Forelimb muscle (tissue), 1 donor: ENCODE data around the gene DSG4. TPM values are rescaled to one million over a fixed set of nuclear protein-coding genes. Genes with fewer than 3 reads are reported as not detected.

ENCODE experiments used
- DNase-seq: peaks from one replicate; pipeline ENCODE4 v3.0.0-alpha.2; 2013; ENCODE audit warnings: low read depth
- polyA plus RNA-seq: library from polyadenylated mRNA; unstranded; fragments of 120-200 nt; gene quantifications from one replicate; pipeline ENCODE4 v1.2.1, GENCODE V29; 2013; ENCODE audit not compliant: insufficient read length

The DSG4 gene
- polyA plus RNA-seq, 1 donor, result not detected

DNA sequence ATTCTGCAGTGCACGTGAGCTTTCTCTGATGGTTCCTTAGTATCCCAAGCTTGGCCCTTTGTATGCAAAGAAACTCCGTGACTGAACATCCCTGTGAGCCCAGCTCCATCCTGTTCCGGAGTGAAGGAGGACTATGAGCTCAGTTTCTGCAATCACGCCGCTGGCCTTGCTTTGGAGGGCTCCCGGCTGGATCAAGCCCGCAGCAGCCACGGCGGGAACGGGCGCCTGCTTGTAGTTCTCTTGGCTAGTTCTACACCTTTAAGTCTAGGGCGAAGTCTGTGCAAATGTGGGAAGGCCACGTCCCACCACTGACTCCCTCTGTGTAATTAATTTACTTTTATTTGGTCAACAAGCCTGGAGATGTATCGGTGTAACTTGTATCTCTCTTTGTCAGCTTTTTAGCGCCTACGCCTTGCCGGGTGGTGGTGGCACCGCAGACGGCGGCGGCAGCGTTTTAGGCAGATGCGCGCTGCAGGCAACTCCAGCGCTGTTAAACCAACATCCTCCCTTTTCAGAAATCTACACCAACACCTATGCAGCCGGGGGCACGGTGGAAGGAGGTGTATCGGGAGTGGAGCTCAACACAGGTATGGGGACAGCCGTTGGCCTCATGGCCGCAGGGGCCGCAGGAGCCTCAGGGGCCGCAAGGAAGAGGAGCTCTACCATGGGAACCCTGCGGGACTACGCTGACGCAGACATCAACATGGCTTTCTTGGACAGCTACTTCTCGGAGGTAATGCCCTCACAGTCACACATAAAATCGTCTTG is 34.3 kb downstream of the DSG4 start:
- DNase-seq, result no peak

DNA sequence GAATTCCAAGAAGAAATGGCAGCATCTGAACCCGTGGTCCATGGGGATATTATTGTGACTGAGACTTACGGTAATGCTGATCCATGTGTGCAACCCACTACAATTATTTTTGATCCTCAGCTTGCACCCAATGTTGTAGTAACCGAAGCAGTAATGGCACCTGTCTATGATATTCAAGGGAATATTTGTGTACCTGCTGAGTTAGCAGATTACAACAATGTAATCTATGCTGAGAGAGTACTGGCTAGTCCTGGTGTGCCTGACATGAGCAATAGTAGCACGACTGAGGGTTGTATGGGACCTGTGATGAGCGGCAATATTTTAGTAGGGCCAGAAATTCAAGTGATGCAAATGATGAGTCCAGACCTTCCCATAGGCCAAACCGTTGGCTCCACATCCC is 36.6 kb downstream of the DSG4 start:
- DNase-seq, result no peak

DNA sequence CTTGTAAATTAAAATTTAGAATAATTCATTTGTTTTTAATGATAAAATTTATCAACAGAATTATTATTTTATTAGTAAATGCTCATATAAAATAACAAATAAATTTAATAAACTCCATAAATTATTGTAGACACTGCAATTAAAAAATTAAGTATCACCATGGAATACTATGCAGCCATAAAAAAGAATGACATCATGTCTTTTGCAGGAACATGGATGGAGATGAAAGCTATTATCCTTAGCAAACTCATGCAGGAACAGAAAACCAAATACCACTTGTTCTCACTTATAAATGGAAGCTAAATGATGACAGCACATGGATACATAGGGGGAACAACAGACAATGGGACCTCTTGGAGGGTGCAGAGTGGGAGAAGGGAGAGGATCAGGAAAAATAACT is 41.3 kb downstream of the DSG4 start:
- no peak for DNase-seq

DNA sequence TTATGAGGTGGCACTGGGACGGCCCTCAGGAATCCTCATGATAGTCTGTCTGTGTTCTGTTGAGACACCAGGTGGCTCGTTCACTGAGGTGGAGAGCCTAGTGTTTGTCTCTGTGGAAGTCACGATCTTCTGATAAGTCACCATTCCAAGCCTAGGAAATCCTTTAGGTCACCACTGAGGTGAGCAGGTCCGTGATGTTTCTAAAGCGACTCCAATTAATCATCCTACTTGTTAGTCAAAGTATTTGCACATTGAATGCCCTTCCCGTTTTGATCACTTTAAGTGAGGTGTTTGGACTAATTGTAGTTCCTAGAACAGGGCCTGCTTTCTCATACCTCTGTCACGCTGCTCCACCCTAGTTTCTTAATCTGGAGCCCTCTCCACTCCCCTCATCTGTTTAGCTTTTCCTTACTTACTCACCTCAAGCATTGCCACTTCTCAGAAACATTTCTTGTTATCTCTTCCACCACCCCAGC is 42.9 kb downstream of the DSG4 start:
- no peak for DNase-seq

DNA sequence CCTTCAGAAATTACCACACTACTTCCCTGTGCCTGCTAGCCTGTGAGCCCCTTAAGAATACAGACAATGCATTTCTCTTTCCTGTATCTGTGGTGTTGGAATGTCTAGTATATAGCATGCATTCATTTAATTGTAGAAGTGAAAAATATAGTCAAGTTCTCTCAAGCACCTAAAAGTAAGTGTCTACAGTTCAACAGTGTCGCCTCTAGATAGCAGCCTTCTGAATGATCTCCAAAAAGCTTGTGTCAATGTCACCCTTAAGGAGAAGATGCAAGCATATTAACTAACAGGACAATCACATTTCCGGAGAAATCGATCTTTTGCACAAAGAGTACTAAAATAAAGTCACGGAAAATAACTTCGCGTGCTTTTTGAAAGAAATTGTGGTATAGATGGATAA is 43.5 kb downstream of the DSG4 start:
- no peak for DNase-seq

DNA sequence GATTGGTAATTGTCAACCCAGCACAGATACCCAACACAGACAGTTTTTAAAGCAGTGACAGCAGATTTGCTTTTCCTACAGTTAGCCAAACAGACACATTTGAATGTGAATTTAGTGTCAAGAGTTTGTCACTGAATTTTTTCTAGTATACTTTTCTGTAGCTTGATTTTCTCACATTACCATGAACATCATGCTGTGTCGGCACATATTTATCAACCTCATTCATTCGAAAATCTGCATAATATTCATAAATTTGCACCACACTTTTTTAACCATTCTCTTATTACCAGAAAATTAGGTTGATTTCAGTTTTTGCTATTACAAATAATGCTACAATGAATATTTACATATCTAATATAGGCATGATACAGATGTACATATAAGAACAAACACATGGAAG is 43.9 kb downstream of the DSG4 start:
- no peak for DNase-seq

DNA sequence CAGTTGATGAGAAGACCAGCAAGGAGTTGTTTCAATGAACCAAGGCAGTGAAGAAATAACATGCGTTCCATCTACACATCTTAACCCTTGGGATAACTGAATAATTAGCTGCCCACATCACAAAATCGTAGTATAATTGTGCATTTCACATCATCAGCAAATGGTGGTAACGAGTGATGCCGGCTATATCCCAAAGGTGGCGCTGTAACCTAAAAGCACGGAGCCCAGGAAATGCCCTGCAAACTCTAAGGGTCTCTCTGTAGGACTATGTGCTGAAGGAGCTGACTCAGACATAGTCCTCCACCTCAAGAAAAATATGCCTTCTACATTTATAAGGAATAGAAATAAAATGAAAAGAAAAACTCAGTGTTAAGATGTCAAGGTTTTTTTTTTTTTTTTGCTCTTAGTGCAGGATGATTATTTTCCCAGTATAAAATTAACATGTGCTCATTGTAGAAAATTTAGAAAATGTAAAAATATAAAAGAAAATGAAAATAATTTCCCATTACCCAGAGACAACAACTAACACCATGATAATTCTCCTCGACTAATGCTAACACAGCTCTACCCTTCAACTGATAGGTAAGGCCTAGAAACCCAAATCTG is 47.9 kb downstream of the DSG4 start:
- no peak for DNase-seq

DNA sequence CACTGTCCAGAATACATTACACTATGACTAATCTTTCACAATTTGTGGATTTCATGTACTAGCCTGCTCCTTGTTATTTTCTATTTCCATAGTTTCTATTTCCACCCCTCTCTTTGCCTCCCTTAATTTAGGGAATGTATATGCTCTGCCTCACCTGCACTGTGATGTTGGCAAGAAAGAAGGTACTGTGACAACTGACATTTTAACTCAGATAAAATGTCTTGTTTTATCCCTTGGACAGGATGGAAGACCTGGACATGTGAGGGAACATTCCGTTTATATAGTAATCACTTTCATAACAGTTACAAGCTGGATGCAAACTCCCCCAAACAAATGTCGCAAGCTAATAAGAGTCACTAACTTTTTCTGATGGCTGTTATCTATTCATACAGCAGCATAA is 49.4 kb downstream of the DSG4 start:
- no peak for DNase-seq

DNA sequence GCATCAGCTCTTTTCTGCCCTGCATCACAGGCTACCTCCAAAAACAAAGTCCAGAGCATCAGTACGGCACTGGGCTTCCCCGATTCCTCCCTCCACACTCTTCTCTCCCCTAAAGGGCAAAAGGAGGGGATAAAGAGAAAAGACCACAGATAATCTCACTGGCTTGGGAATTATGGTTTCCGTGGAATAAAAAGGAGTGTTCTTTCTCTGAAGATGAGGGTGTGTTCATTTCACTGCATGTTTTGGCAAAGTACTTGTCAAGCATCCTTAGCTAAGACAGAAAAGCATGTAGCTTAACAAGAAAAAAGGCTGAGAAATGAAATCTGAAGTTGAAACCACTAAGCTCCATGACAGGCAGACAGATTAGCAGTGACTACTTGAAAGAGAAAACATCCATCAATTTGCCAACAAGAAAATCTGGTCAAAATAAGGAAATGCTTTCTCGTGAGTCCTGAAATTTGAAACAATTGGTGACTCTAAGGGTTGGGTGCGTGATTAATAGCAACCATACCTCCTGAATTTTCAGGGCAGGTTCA is 50.4 kb downstream of the DSG4 start:
- no peak for DNase-seq

DNA sequence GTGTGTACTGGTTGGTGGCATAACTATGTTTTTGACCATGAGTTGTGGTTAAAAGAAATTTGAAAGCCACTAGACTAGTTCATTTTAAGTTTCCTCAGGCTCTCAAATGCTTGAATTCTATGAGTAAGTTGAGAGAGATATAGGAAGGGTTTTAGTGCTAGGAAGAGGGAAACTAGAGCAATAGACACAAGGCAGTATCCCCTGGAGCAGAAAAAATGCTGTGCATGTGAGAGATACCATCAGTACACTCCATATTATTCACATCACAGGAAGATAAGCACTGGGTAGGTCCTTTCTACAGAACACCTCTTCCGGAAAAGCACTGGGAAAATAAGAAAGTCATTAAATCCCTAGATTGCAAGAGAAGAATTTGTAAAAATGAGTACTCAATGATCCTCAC is 51.6 kb downstream of the DSG4 start:
- no peak for DNase-seq

DNA sequence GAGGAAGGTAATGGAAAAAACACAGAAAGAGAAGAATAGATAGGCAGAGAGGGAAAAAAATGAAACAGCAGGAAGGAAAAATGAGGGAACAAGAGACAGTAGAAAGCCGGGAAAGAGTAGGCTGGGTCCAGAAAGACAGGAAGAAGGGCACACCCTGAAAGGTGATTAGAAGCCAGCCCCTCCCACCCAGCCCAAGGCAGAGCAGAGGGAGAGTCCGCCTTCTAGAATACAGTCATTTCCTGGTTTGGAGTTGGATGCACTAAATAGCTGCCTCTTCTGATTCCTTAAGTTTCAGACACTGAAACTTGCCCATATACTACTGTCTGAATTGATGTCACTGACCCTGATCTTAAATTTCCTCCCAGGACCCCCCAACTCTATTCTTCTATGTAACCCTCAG is 53.0 kb downstream of the DSG4 start:
- DNase-seq, result no peak

DNA sequence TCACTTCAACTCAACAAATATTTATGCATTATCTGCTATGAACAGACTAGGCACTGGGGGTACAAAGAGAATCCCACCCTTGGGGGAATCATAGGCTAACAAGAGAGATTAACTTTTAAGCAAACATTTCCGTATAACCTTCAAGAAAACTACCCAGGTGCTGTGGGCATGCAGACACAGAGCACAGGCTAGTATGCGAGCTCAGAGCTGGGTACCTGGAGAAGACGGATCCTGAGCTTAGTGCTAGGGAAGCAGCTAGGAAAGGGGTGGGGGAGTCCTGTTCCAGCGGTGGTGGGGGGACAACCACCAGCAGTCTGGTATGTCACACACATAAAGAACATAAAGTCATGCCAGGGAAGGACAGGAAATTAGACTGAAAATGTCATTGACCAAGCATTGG is 53.5 kb downstream of the DSG4 start:
- DNase-seq, result no peak

DNA sequence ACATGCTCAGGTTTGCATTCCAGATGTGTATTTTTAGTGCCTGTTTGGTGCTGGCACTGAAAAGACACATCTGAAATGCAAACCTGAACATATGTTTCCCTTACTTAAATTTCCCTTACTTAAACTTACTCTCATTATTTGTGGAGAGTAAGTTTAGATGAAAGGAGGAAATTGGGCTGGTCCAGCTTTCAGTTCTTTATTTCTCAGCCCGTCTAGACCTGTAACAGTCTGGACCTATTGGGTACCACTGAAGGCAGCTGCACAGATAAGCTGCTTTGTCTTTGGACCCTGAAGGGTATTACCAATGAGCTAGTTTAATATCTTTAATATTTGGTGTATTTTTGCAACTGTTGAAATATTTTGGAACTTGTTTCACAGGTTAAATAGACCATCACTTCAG is 54.0 kb downstream of the DSG4 start:
- no peak for DNase-seq

DNA sequence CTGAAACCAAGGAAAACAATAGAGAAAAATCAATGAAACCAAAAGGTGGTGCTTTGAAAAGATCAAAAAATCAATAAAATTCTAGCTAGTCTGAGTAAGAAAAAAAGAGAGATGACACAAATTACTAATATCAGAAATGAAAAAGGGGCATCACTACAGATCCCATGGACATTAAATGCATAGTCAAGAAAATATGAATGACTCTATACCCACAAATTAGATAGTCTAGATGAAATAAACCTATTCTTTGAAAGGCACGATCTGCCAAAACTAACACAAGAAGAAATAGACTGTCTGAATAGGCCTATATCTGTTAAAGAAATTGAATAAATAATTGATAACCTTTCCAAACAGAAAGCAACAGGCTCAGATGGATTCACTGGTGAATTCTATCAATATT is 55.7 kb downstream of the DSG4 start:
- DNase-seq, result no peak

DNA sequence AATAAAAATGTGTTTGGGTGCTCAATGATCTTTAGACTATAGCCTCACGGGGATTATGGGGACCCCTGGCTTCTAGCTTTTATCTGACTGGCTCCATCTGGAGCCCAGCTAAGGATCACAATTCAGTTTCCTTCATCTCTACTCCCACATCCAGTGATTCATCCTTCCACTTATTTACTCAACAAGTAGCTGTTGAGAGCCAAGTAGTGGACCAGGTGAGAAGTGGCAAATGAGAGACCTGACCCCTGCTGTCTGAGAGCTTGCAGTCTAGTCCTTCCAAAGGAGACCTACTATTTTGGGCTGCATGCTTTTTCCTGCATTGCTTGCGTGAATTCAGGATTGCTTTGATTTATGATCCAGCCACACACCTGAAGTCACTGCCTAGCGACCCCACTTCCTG is 60.2 kb downstream of the DSG4 start:
- DNase-seq, result no peak

DNA sequence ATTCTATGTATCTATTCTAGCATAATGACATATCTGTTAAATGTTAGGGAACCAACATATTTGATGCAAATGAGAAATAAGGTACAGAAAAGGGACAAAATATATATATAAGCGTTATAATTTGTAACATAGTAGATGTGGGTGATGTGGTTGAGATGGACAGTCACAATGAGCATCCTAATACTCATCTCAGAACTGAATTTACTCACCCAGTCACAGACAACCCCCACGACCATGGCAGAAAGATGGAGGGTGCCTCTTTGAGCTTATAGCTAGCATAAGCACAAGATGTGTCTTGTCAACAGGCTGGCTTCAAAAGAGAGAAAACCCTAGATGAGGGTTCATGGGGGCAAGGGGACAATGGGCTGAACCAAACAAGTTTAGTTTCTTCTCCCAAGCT is 61.8 kb downstream of the DSG4 start:
- DNase-seq, result no peak

DNA sequence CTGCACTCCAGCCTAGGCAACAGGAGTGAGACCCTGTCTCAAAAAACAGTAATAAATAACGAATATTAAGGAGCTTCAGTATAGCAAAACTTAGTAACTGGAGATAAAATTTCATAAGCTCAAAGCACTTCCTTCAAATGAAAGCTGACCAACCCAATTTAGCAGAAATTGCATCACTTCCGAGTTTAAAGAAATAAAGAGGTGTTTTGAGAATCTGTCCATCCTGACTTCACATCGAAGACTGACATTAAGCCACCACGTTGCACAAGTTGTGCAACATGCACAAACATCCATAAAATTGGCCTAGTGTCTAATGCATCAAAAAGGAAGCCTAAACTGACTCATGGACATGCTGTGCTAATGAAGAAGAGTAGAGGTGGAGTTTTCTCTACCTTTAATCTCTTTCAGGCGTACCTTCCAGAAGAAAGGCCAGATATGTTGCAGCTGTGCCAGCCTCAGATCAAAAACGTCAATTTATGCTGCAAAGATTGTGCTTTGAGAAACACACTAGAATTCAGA is 63.3 kb downstream of the DSG4 start:
- DNase-seq, result no peak

DNA sequence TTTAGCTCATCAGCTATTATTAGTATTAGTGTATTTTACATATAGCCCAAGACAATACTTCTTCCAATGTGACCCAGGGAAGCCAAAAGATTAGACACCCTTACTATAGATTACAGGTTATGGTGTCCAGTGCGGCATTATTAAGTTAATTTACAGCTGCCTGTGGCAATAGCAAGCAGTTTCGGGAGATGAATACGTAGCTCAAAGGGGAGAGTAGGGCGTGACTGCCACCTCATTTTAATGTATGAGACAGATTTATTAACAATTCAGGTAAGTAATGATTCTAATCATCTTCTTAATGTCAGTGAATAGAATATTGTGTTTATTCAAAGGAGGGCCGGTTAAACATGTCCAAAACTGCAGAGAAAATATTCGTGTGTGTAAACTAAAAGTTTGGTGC is 64.2 kb downstream of the DSG4 start:
- no peak for DNase-seq

DNA sequence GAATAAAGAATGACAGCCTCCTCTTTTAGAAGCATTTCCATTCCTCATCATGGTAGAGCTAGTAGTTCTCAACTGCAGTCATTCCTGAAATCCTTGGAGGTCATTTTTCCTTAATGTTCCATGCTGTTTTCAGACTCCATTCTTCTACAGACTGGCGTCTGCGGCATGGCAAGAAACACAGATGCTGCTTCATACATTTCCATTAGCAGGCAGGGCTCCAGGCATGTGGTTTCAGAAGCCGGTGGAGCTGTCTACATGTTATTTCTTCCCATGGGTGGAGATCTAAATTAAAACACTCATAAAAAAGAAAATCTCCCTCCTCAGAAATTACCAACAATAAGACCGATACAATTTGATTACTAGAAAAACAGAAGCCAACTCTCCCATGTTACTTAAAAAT is 64.9 kb downstream of the DSG4 start:
- DNase-seq, result no peak

DNA sequence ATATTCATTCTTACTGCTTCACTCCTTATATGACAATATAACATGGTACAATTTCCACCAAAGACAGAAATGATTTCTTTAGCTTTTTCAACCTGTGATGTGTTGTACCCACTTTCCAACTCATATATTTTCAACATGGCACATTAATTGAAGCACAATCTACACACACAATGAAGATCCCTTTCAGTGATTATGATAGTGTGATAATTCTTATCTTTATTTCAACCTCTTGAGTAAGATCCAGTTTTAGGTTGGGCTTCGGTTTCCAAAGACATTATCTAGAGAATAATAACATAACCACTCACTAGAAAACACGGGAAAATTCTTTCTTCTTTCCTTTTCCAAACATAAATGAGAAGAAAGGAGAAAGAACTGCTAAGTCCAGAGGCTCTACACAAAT is 67.6 kb downstream of the DSG4 start:
- DNase-seq, result no peak

DNA sequence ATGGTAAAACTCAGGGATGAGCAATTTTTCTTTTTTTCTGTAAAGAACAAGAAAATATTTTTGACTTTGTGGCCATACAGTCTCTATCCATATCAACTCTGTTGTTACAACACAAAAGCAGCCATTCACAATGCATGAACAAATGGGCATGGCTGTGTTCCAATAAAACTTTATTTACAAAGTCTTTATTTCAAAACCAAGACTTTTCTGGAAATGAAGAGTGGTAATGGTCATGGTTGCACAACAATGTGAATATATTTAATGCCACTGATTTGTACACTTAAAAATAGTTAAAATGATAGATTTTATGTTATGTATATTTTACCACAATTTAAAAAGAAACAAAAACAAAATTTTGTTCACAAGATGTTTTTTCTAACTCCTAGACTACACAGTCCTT is 69.3 kb downstream of the DSG4 start:
- no peak for DNase-seq

DNA sequence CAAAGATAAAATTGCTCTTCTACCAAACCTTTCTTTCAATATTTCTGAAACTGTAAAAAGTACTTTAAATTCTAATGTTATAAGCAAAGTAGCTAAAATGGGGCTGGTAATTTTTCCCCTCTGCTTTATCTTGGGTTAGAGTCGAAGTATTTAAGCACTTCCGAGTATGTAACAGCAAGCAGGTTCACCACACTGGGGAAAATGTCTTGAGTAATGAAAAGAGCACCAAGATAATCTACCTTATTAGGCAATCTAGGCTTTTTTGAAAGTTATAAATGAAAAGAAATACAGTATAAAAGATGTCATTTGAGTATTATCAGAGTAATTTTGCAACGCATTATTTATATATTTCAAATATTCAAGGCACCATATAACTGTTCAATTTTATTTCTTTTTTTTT is 70.3 kb downstream of the DSG4 start:
- DNase-seq, result no peak

DNA sequence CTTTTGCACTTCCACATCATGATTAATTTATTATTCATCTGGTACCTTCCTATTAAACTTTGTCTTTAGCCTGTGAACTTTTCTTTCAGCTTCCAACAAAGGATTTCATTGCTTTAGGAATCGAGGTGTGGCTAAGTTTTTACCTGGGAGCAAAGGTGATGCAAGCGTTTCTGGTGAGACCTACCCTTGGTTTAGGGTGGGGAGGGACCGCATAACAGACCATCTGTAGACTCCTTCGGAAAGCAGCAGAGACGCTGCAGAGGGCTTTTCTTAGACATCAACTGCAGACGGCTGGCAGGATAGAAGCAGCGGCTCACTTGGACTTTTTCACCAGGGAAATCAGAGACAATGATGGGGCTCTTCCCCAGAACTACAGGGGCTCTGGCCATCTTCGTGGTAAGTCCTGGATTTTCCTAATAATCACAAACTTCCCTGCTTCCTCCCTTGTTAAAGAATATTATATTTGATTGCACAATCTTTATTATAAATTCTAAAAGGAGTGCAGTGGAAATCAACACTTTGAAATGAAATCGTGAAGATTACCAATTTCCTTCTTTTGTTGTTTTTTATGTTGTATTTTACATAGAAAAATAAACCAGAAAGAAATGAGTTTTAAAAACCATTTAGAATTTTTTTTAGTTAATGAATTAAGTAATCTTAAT is 71.1 kb downstream of the DSG4 start, which contains the start of gene DSG3:
Gene DSG3, plus strand, starts transcription at position 212 of the 662 bp plus-strand sequence. Its CDS starts 137 bp downstream, at position 349.
- DNase-seq, result no peak
